Stimulated activated CD8-positive, alpha-beta memory T cell treated with anti-CD3 and anti-CD28 coated beads, Interleukin-15, amount 100 ng/mL, for 48 hours (primary cell): ENCODE data around the gene BEST4.
"Not testable (repeated sequence)": the region's sequence is repeated elsewhere in the genome, so short reads cannot be mapped to it uniquely, and the experiment has no call there.

Source experiments
- DNase-seq, 2 donors: peaks; one replicate each; pipeline ENCODE4 v3.0.0-alpha.2; 2020; ENCODE audit warnings: low read depth in 2 of 2

The BEST4 gene

GRCh38 chr1:44819608-44820327 lies 31.8 kb upstream of the BEST4 start:
- peak; percentile 75 to 81 for DNase-seq

- no peak for DNase-seq
These were observed 31.2 kb upstream of the BEST4 start for GRCh38 chr1:44819196-44819607.

- no peak for DNase-seq
These were observed 30.0 kb upstream of the BEST4 start for GRCh38 chr1:44817771-44818495.

GRCh38 chr1:44817307-44817706 lies 29.3 kb upstream of the BEST4 start:
- DNase-seq: no peak

- not testable (repeated sequence) for DNase-seq
These were observed 28.0 kb upstream of the BEST4 start for GRCh38 chr1:44815926-44816325.

- no peak for DNase-seq
These were observed 25.0 kb upstream of the BEST4 start for GRCh38 chr1:44812822-44813543.

GRCh38 chr1:44811234-44811633 lies 23.3 kb upstream of the BEST4 start:
- DNase-seq: no peak

- not testable (repeated sequence) for DNase-seq
These were observed 22.8 kb upstream of the BEST4 start for GRCh38 chr1:44810762-44811105.

- DNase-seq: no peak
These were observed 22.3 kb upstream of the BEST4 start for GRCh38 chr1:44810101-44810761.

- DNase-seq: peak; percentile 86 to 87
These were observed 21.3 kb upstream of the BEST4 start for GRCh38 chr1:44808938-44809917.

- DNase-seq: peak; percentile 74 to 75
These were observed 20.3 kb upstream of the BEST4 start, which contains the start of gene BTBD19 for GRCh38 chr1:44808063-44808937. Gene BTBD19, plus strand, starts transcription at chr1:44808523. Its CDS starts 298 bp downstream, at chr1:44808821.

GRCh38 chr1:44807364-44808062 lies 19.5 kb upstream of the BEST4 start:
- DNase-seq: peak; percentile 87 to 90

GRCh38 chr1:44806704-44807363 lies 18.9 kb upstream of the BEST4 start, which contains the start of gene DYNLT4:
Gene DYNLT4, minus strand, starts transcription at chr1:44807351. Its CDS starts 683 bp downstream, at chr1:44806668.
- no peak for DNase-seq

- DNase-seq: no peak
These were observed 18.2 kb upstream of the BEST4 start for GRCh38 chr1:44806025-44806703.

- DNase-seq: no peak
These were observed 17.5 kb upstream of the BEST4 start for GRCh38 chr1:44805311-44806024.

- no peak for DNase-seq
These were observed 15.5 kb upstream of the BEST4 start for GRCh38 chr1:44803312-44804095.

- DNase-seq: no peak
These were observed 15.0 kb upstream of the BEST4 start for GRCh38 chr1:44803062-44803311.
